Hepatocyte (in vitro differentiated cells): ENCODE data around the gene ADNP2. TPM values are rescaled to one million over a fixed set of nuclear protein-coding genes. Genes with fewer than 3 reads are reported as not detected.

Experiments used
- DNase-seq: peaks from one replicate; pipeline ENCODE4 v3.0.0-alpha.2; 2016; ENCODE audit warnings: low spot score
- H2AFZ ChIP-seq: fragments of 200-600 bp; sonication (generic); 2 replicates; pipeline ENCODE4 v1.6.0; 2016; ENCODE audit warnings: antibody characterized with exemption, mild to moderate bottlenecking
- H3K27ac ChIP-seq: fragments of 200-600 bp; sonication (generic); 2 replicates; pipeline ENCODE4 v1.5.1; 2016; ENCODE audit warnings: mild to moderate bottlenecking
- H3K27me3 ChIP-seq: fragments of 200-600 bp; sonication (generic); 2 replicates; pipeline ENCODE4 v1.6.1; 2016
- H3K36me3 ChIP-seq: fragments of 200-600 bp; sonication (generic); replicated peaks from 2 replicates; pipeline ENCODE4 v1.5.1; 2016; ENCODE audit warnings: low read depth; ENCODE audit not compliant: insufficient read depth
- H3K4me1 ChIP-seq: fragments of 200-600 bp; sonication (generic); 2 replicates; pipeline ENCODE4 v1.5.1; 2016; ENCODE audit warnings: mild to moderate bottlenecking, moderate library complexity; ENCODE audit not compliant: insufficient read depth
- H3K4me2 ChIP-seq: fragments of 200-600 bp; sonication (generic); 2 replicates; pipeline ENCODE4 v1.6.0; 2016
- H3K4me3 ChIP-seq: fragments of 200-600 bp; sonication (generic); 2 replicates; pipeline ENCODE4 v1.5.1; 2016; ENCODE audit warnings: mild to moderate bottlenecking
- H3K79me2 ChIP-seq: fragments of 200-600 bp; sonication (generic); 2 replicates; pipeline ENCODE4 v1.6.0; 2017; ENCODE audit warnings: mild to moderate bottlenecking
- H3K9me2 ChIP-seq: fragments of 200-600 bp; sonication (generic); replicated peaks from 2 replicates; pipeline ENCODE4 v1.6.0; 2017; ENCODE audit warnings: mild to moderate bottlenecking; ENCODE audit not compliant: insufficient read depth
- H3K9me3 ChIP-seq: fragments of 200-600 bp; sonication (generic); 2 replicates; pipeline ENCODE4 v1.5.1; 2016; ENCODE audit warnings: low read depth, mild to moderate bottlenecking
- H4K20me1 ChIP-seq: fragments of 200-600 bp; sonication (generic); 2 replicates; pipeline ENCODE4 v1.6.0; 2016; ENCODE audit warnings: mild to moderate bottlenecking; ENCODE audit not compliant: insufficient read depth, poor library complexity, severe bottlenecking
- CTCF ChIP-seq: fragments of 200-600 bp; sonication (generic); IDR thresholded peaks from 2 replicates; pipeline ENCODE4 v1.5.1; 2016; ENCODE audit warnings: antibody characterized with exemption, mild to moderate bottlenecking; ENCODE audit not compliant: poor library complexity
- EZH2 ChIP-seq: fragments of 200-600 bp; sonication (generic); IDR thresholded peaks from 2 replicates; pipeline ENCODE4 v1.6.1; 2016; ENCODE audit warnings: antibody characterized with exemption, mild to moderate bottlenecking, borderline replicate concordance
- EZH2phosphoT487 ChIP-seq: fragments of 200-600 bp; sonication (generic); IDR thresholded peaks from one replicate; pipeline ENCODE4 v1.6.1; 2018; ENCODE audit warnings: antibody characterized with exemption, mild to moderate bottlenecking, low read depth, moderate library complexity; ENCODE audit not compliant: unreplicated experiment, severe bottlenecking
- WGBS: methylation state at CpG from one replicate; pipeline ENCODE4 v1.1.6; 2016; ENCODE audit warnings: low lambda C conversion rate; ENCODE audit errors: missing lambda C conversion rate; 5-methylcytosine and 5-hydroxymethylcytosine counted together
- polyA plus RNA-seq: library from polyadenylated mRNA; unstranded; fragments of >200 nt; fragmentation: Nextera tagmentation; extraction: Ambion mirVana; gene quantifications from 2 replicates; pipeline ENCODE4 v1.2.1, GENCODE V29; 2016
- total RNA-seq: library from RNA; depleted of rRNA; stranded (reverse); fragments of >200 nt; gene quantifications from 2 replicates; pipeline ENCODE4 v1.2.3, GENCODE V29; 2014

The ADNP2 gene
- total and polyA plus RNA-seq, 2 experiments from 2014 or later, result 5.3 to 19.8 TPM

- Histone ChIP-seq H3K9me3 (no peaks in the 10 kb centered on the region), H3K27me3 (no peaks in the 10 kb centered on the region), H3K4me2 (no peak overlapping the region), H3K36me3 (no peaks in the 10 kb centered on the region), H3K9me2 (no peaks in the 10 kb centered on the region), H3K4me1 (no peaks in the 10 kb centered on the region), H4K20me1 (no peaks in the 10 kb centered on the region), H3K4me3 (no peak overlapping the region), H3K27ac (no peak overlapping the region), H3K79me2 (no peaks in the 10 kb centered on the region), H2AFZ (no peak overlapping the region)
- WGBS, result 89% methylated on average over 12 of the region's 12 CpGs
- no peak for DNase-seq
- TF ChIP-seq EZH2phosphoT487 (no peak), EZH2 (no peak), CTCF (no peak)
Observed at GRCh38 chr18:80181642-80182461, 72.8 kb downstream of the ADNP2 start.

- H3K4me1 ChIP-seq, result no peaks in the 10 kb centered on the region
- 95% methylated on average over 9 of the region's 9 CpGs for WGBS
- no peak overlapping the region for H2AFZ ChIP-seq
- H3K9me3 ChIP-seq, result no peaks in the 10 kb centered on the region
- no peaks in the 10 kb centered on the region for H3K27me3 ChIP-seq
- no peak overlapping the region for H3K4me3 ChIP-seq
- TF ChIP-seq EZH2phosphoT487 (no peak), EZH2 (no peak), CTCF (no peak)
- H3K79me2 ChIP-seq, result no peaks in the 10 kb centered on the region
- no peak for DNase-seq
- H3K27ac ChIP-seq, result no peak overlapping the region
- no peaks in the 10 kb centered on the region for H4K20me1 ChIP-seq
- H3K9me2 ChIP-seq, result no peaks in the 10 kb centered on the region
- H3K36me3 ChIP-seq, result no peaks in the 10 kb centered on the region
- H3K4me2 ChIP-seq, result no peak overlapping the region
Observed at GRCh38 chr18:80182855-80183254, 73.8 kb downstream of the ADNP2 start.

GRCh38 chr18:80183273-80184050, 74.4 kb downstream of the ADNP2 start:
- no peaks in the 10 kb centered on the region for H3K9me3 ChIP-seq
- H3K79me2 ChIP-seq, result no peaks in the 10 kb centered on the region
- 81% methylated on average over 13 of the region's 13 CpGs for WGBS
- H3K36me3 ChIP-seq, result no peaks in the 10 kb centered on the region
- H3K9me2 ChIP-seq, result no peaks in the 10 kb centered on the region
- DNase-seq, result no peak
- no peak for TF ChIP-seq EZH2phosphoT487
- no peak for TF ChIP-seq EZH2
- TF ChIP-seq CTCF, result no peak
- H4K20me1 ChIP-seq, result no peaks in the 10 kb centered on the region
- H3K4me3 ChIP-seq, result no peak overlapping the region
- H3K27me3 ChIP-seq, result no peaks in the 10 kb centered on the region
- H2AFZ ChIP-seq, result no peak overlapping the region
- no peaks in the 10 kb centered on the region for H3K4me1 ChIP-seq
- H3K27ac ChIP-seq, result no peak overlapping the region
- H3K4me2 ChIP-seq, result no peak overlapping the region
